HG03520 (cell line): Measurements from ENCODE around the gene NLK.
"Not testable (repeated sequence)": the region's sequence is repeated elsewhere in the genome, so short reads cannot be mapped to it uniquely, and the experiment has no call there.

Experiments
- ATAC-seq: cut with Tn5 transposase; IDR thresholded peaks from one replicate; pipeline ENCODE4 v1.9.1; 2021; ENCODE audit warnings: mild to moderate bottlenecking, moderate library complexity; ENCODE audit not compliant: unreplicated experiment

NLK gene

DNA sequence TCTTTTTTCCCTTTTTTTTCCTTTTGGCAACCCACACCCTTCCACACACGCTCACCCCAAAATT lies at the start of gene NLK:
Gene NLK (plus strand): TSS at position 21 of the 64 bp plus-strand sequence. CDS start 197 bp downstream, outside the sequence.
- ATAC-seq = no peak

DNA sequence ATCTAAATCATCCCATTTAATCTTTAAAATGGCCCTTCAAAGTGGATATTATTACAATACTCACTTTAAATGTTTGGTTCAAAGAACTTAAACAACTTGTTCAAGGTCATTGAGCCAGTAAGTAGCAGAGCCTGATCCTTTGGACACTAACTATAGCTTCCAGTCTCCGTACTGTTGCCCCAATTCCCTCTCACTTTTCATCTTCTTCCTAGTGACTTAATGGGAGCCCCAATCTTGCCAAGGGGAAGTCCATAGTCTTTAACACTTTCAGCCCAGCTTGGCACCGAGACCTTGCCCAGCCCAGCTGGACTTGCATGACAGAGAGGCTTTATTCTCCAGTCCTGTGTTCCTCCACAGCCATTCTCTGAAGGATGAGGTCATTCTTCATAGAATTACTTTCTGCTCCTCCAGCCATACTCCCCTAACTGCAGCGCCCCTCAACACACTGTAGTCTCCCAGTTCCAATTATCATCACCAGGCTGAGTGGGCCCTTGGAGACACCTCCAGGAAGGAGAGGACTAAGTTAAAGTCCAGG lies 49.2 kb upstream of the NLK start:
- no peak for ATAC-seq

DNA sequence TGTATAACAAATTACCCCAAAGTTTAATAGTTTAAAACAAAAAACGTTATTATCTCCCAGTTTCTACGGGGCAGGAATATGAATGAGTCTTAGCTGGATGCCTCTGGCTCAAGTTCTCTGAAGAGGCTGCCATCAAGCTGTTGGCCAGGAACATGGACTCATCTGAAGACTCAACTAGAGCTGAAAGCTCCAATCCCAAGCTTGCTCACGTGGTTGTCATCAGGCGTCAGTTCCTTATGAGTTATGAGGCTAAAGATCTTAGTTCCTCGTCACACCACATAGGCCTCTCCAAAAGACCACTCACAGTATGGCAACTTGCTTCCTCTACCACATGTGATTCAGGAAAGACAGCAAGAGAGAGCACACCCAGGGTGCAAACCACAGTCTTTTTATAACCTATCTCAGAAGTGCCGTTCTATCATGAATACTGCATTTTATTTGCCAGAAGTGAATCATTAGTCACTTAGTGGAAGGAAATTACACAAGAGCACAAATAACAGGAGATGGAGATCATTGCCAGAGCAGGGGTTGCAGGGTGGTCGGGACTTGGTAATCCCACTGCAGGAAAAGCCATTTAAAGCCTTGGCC lies 48.7 kb upstream of the NLK start:
- no peak for ATAC-seq

DNA sequence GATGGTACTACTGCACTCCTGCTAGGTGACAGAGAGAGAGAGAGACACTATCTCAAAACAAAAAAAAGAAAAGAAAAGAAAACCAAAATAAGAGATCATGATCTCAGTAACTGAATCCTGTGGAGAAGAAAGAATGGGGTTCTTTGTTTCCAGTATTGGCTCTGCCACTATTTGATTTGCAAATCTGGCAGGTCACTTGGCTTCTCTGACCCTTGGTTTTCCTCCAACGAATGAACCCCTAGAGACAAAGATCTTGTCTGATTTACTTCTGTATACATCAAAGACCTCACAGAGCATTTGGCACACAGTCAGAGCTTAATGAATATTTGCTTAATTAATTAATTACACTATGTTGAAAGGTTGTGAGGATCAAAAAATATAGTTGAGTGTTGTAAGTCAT lies 47.9 kb upstream of the NLK start:
- no peak for ATAC-seq

DNA sequence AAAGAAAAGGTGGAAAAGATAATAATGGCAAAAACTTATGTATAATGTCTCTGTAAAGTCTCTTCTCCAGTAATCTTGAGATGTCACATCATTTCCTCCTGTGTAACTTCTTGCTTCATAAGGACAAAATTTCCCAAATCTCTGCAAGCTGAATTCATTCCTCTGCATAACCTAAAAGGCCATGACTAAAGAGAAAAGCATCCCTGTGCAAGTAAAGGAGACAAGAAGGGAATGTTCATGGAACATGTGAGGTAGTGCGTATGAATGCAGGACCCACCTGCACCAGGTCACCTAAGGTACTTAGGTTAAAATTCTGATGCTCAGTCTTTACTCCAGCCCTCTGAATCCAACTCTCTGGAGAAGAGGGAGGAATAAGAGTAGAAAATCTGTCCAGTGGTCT lies 46.9 kb upstream of the NLK start:
- no peak for ATAC-seq

- ATAC-seq = no peak
Observed at GRCh38 chr17:27996202-27997043, 46.1 kb upstream of the NLK start.

GRCh38 chr17:27997044-27997401 lies 45.5 kb upstream of the NLK start:
- no peak for ATAC-seq

DNA sequence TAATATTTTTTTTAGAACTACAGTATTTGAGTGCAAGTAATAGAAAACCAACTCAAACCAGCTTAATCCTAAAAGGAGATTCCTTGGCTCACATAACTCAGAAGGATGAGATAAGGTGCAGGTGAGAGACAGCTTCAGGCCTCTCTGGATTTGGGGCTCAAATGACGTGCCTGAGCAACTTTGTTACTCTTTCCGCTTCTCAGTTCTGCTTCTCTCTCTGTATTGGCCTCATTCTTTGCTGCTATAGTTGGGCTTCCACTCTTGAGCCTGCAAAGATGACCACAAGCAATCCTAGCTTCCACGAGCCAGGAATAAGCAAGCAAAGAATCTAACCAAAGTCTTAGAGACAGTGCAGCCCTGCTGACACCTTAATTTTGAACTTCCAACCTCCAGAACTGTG lies 45.0 kb upstream of the NLK start:
- ATAC-seq = no peak

DNA sequence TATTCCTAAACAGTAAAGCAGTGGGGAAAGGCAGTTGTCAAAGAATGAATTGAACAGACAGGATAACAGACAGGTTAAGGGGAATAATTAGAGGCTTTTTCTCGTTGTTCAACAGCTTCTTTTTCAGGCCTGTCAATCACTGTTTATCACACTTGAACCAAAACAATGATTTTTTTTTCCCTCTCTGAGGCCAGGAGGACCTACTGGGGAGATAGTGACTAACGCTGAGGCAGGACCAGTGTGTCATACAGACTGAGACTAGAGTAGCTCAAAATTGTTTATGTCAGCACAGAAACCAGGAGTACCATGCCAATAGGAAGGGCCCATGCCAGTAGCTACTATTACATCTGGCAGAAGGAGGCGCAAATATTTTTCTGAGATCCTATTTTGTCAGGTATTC lies 41.3 kb upstream of the NLK start:
- ATAC-seq = no peak

- ATAC-seq = no peak
Observed at GRCh38 chr17:28004344-28004743, 38.1 kb upstream of the NLK start.

DNA sequence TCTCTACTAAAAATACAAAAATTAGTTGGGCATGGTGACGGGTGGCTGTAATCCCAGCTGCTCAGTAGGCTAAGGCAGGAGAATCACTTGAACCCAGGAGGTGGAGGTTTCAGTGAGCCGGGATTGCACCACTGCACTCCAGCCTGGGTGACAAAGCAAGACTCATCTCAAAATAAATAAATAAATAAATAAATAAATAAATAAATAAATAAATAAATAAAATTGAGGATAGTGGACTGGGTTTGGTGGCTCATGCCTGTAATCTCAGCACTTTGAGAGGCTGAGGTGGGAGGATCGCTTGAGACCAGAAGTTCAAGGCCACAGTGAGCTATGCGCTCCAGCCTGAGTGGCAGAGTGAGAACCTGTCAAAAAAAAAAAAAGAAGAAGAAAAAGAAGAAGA lies 34.6 kb upstream of the NLK start:
- ATAC-seq = not testable (repeated sequence)

- no peak for ATAC-seq
Observed at GRCh38 chr17:28008513-28008912, 34.0 kb upstream of the NLK start.

- no peak for ATAC-seq
Observed at GRCh38 chr17:28010406-28010805, 32.1 kb upstream of the NLK start.

DNA sequence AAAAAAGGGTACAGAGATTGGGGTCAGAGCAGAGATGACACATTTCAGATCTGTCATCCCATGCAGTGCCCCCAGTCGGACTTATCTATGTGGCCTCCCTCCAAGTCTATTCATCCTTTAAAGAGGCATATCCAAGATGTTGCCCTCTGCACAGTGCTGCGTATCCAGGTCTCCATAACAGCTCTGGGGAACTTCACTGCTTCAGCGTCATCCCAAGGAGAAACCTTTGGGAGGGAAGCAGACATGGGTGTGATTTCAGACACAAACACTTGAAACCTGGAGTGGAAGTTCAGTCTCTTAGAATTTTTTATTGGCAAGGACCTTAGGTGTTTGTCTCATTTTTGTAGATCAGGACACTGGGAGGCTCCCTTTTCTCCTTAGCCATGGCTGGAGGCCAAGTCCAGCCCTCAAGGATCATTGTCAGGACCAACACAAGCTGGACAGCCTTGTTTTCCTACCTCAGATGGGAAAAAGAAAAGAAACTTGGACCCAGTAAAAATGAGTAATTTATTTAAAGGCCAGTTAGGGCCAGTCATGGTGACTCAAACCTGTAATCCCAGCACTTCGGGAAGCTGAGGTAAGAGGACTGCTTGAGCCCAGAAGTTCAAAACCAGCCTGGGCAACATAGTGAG lies 23.9 kb upstream of the NLK start:
- no peak for ATAC-seq

DNA sequence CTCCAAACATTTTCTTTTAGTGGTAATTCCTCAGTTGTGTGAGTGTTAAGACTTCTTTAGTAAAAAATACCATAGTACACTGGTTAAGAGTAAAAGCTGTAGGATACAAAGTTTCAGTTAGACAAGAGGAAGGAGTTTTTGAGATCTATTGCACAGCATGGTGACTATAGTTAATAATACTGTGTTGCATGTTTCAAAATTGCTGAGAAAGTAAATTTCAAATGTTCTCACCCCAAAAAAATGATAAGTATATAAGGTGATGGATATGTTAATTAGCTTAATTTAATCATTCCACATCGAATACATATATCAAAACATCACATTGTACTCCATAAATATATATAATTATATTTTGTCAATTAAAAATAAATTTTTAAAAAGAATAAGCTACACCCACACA lies 22.0 kb upstream of the NLK start:
- no peak for ATAC-seq

- ATAC-seq = no peak
Observed at GRCh38 chr17:28029044-28029443, 13.4 kb upstream of the NLK start.

- ATAC-seq = no peak
Observed at GRCh38 chr17:28030386-28030785, 12.1 kb upstream of the NLK start.

- ATAC-seq = no peak
Observed at GRCh38 chr17:28031174-28031573, 11.3 kb upstream of the NLK start.

GRCh38 chr17:28033972-28034714 lies 8.3 kb upstream of the NLK start:
- no peak for ATAC-seq

DNA sequence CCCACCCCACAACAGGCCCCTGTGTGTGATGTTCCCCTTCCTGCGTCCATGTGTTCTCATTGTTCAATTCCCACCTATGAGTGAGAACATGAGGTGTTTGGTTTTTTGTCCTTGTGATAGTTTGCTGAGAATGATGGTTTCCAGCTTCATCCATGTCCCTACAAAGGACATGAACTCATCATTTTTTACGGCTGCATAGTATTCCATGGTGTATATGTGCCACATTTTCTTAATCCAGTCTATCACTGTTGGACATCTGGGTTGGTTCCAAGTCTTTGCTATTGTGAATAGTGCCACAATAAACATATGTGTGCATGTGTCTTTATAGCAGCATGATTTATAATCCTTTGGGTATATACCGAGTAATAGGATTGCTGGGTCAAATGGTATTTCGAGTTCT lies 7.0 kb upstream of the NLK start:
- ATAC-seq = not testable (repeated sequence)

- not testable (repeated sequence) for ATAC-seq
Observed at GRCh38 chr17:28035884-28036283, 6.6 kb upstream of the NLK start.

DNA sequence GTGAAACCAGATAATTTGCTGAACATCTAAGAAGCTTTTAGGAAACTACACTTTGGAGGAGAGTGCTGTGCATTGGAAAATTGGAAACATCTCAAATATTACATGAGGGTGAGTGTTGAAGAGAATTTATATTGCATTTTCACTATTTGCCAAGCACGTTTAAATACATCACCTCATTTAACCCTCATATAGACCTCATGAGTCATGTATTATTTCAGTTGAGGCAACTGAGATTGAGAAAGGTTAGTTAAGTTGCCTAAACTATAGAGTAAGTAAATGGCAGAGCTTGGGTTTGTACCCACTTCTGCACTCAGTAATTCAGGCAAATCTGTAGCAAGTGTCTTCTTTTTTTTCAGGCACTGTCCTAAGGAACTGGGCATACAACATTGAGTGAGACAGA lies 3.7 kb upstream of the NLK start:
- no peak for ATAC-seq
